Esophagus squamous epithelium (tissue), 4 donors: ENCODE measurements around the gene PPIP5K2.

ENCODE experiments used
- POLR2A ChIP-seq, 4 donors: fragments of 450-650 bp; IDR thresholded peaks; one replicate each; pipeline ENCODE4 v1.6.1; 2017; ENCODE audit warnings: antibody characterized with exemption in 4 of 4, mild to moderate bottlenecking in 4 of 4, moderate library complexity in 3 of 4
- TF ChIP-seq, protein P1 (sequence below), 6 experiments: fragments of 450-650 bp in 4 of 6; fragments of 200-600 bp in 2 of 6; sonication (generic) in 2 of 6; IDR thresholded peaks; one replicate each; pipeline ENCODE4 v1.5.1; 2016 to 2019; ENCODE audit warnings: antibody characterized with exemption in 6 of 6, mild to moderate bottlenecking in 4 of 6, moderate library complexity in 4 of 6

- TF ChIP-seq, protein P1, sequence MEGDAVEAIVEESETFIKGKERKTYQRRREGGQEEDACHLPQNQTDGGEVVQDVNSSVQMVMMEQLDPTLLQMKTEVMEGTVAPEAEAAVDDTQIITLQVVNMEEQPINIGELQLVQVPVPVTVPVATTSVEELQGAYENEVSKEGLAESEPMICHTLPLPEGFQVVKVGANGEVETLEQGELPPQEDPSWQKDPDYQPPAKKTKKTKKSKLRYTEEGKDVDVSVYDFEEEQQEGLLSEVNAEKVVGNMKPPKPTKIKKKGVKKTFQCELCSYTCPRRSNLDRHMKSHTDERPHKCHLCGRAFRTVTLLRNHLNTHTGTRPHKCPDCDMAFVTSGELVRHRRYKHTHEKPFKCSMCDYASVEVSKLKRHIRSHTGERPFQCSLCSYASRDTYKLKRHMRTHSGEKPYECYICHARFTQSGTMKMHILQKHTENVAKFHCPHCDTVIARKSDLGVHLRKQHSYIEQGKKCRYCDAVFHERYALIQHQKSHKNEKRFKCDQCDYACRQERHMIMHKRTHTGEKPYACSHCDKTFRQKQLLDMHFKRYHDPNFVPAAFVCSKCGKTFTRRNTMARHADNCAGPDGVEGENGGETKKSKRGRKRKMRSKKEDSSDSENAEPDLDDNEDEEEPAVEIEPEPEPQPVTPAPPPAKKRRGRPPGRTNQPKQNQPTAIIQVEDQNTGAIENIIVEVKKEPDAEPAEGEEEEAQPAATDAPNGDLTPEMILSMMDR (IDR thresholded peaks at IDR 0.05) = no peak
- no peak for TF ChIP-seq POLR2A (IDR thresholded peaks at IDR 0.05)
Measured at GRCh38 chr5:103090791-103091190, 29.3 kb upstream of the PPIP5K2 start.
